DND-41 (cell line): Measurements from ENCODE around the gene RNF227.

Experiments used
- ATAC-seq: fragments of 200-7000 bp; cut with Tn5 transposase; 3 replicates; pipeline ENCODE4 v1.9.1; 2021; ENCODE audit warnings: low read depth; ENCODE audit not compliant: insufficient read depth
- DNase-seq: peaks from one replicate; pipeline ENCODE4 v3.0.0-alpha.2; 2020
- H2AFZ ChIP-seq: 2 replicates; pipeline ENCODE4 v1.6.0; 2012; ENCODE audit warnings: low read depth, low read length
- H3K27ac ChIP-seq: 2 replicates; pipeline ENCODE4 v1.5.1; 2012; ENCODE audit warnings: low read length, inconsistent platforms
- H3K27me3 ChIP-seq: fragments of 200-600 bp; sonication (generic); 2 replicates; pipeline ENCODE4 v1.6.0; 2012; ENCODE audit warnings: low read length, mild to moderate bottlenecking, inconsistent platforms; ENCODE audit not compliant: insufficient read depth, poor library complexity
- H3K36me3 ChIP-seq: 2 replicates; pipeline ENCODE4 v1.5.1; 2012; ENCODE audit warnings: low read length, inconsistent platforms; ENCODE audit not compliant: insufficient read depth
- H3K4me1 ChIP-seq: 2 replicates; pipeline ENCODE4 v1.5.1; 2012; ENCODE audit warnings: mild to moderate bottlenecking, low read length; ENCODE audit not compliant: insufficient read depth
- H3K4me2 ChIP-seq: 2 replicates; pipeline ENCODE4 v1.6.0; 2012; ENCODE audit warnings: mild to moderate bottlenecking, moderate library complexity, low read length, inconsistent platforms; ENCODE audit not compliant: insufficient read depth
- H3K4me3 ChIP-seq, 2 experiments: fragments of 200-600 bp in 1 of 2; shearing (Covaris generic) in 1 of 2; 2 replicates each; pipeline ENCODE4 v1.5.1; 2012 to 2016; ENCODE audit warnings: inconsistent platforms in 2 of 2, low read length in 2 of 2, mild to moderate bottlenecking in 2 of 2, low read depth in 1 of 2, moderate library complexity in 1 of 2
- H3K79me2 ChIP-seq: 2 replicates; pipeline ENCODE4 v1.6.0; 2012; ENCODE audit warnings: low read length, inconsistent platforms; ENCODE audit not compliant: insufficient read depth
- H3K9ac ChIP-seq: 2 replicates; pipeline ENCODE4 v1.6.0; 2012; ENCODE audit warnings: low read depth, mild to moderate bottlenecking, inconsistent platforms, low read length, moderate library complexity
- H3K9me3 ChIP-seq: 2 replicates; pipeline ENCODE4 v1.5.1; 2012; ENCODE audit warnings: low read length, moderate library complexity, mild to moderate bottlenecking, inconsistent platforms; ENCODE audit not compliant: insufficient read depth, severe bottlenecking
- H4K20me1 ChIP-seq: 2 replicates; pipeline ENCODE4 v1.6.0; 2012; ENCODE audit warnings: low read length; ENCODE audit not compliant: insufficient read depth
- CTCF ChIP-seq: IDR thresholded peaks from 2 replicates; pipeline ENCODE4 v1.5.1; 2012; ENCODE audit warnings: borderline replicate concordance, low read length, moderate library complexity, mild to moderate bottlenecking; ENCODE audit not compliant: poor library complexity, severe bottlenecking; ENCODE audit errors: extremely low read depth
- EZH2 ChIP-seq: IDR thresholded peaks from 3 replicates; pipeline ENCODE4 v1.6.1; 2012; ENCODE audit warnings: borderline replicate concordance, low read depth, mild to moderate bottlenecking, moderate library complexity, low read length, inconsistent platforms; ENCODE audit not compliant: severe bottlenecking

The RNF227 gene

GRCh38 chr17:7889166-7889955 lies 26.7 kb downstream of the RNF227 start:
- Histone ChIP-seq H3K36me3 (peaks cover 48% of the 10 kb centered on the region), H3K9me3 (no peaks in the 10 kb centered on the region), H3K4me2 (no peak overlapping the region), H3K27ac (no peak overlapping the region), H3K79me2 (peaks cover 40% of the 10 kb centered on the region), H2AFZ (no peak overlapping the region), H3K27me3 (peaks cover 2% of the 10 kb centered on the region), H4K20me1 (peaks cover 16% of the 10 kb centered on the region), H3K4me1 (peaks cover 34% of the 10 kb centered on the region), H3K4me3 (no peak overlapping the region), H3K9ac (no peak overlapping the region)
- TF ChIP-seq EZH2 (no peak), CTCF (no peak)
- ATAC-seq (no peak), DNase-seq (no peak)

- H3K4me1 ChIP-seq = peaks cover 40% of the 10 kb centered on the region
- peak within 1 kb of the TSS; percentile 58 for H3K9ac ChIP-seq
- no peaks in the 10 kb centered on the region for H3K9me3 ChIP-seq
- peak within 1 kb of the TSS; percentile 50; the same call in 1 of the 2 replicates for H2AFZ ChIP-seq
- H3K36me3 ChIP-seq = peaks cover 38% of the 10 kb centered on the region
- H3K79me2 ChIP-seq = peaks cover 40% of the 10 kb centered on the region
- peak within 1 kb of the TSS; percentile 98 for H3K4me2 ChIP-seq
- DNase-seq (no peak), ATAC-seq (no peak; the same call in 2 of the 3 replicates)
- peaks cover 2% of the 10 kb centered on the region for H3K27me3 ChIP-seq
- H3K4me3 ChIP-seq = peak within 1 kb of the TSS in 1 of 2 experiments; percentile 91; a peak in 3 of 4 replicates
- TF ChIP-seq CTCF = no peak
- no peak for TF ChIP-seq EZH2
- peaks cover 16% of the 10 kb centered on the region for H4K20me1 ChIP-seq
- peak within 1 kb of the TSS; percentile 78 for H3K27ac ChIP-seq
Measured at GRCh38 chr17:7888184-7888920, 27.7 kb downstream of the RNF227 start, which contains the start of gene CHD3. Gene CHD3 (plus strand): TSS chr17:7888789. CDS start chr17:7889001, 212 bp downstream.

GRCh38 chr17:7887482-7888183 lies 28.5 kb downstream of the RNF227 start:
- peak overlapping the region; percentile 98 for H3K4me2 ChIP-seq
- H3K79me2 ChIP-seq = peaks cover 40% of the 10 kb centered on the region
- peak overlapping the region; percentile 61 for H2AFZ ChIP-seq
- ATAC-seq (peak; percentile 82), DNase-seq (peak; percentile 86)
- H3K4me1 ChIP-seq = peaks cover 40% of the 10 kb centered on the region
- peak overlapping the region; percentile 88 for H3K9ac ChIP-seq
- peak overlapping the region; percentile 92 for H3K27ac ChIP-seq
- H3K9me3 ChIP-seq = no peaks in the 10 kb centered on the region
- H4K20me1 ChIP-seq = peaks cover 16% of the 10 kb centered on the region
- H3K36me3 ChIP-seq = peaks cover 33% of the 10 kb centered on the region
- peak overlapping the region in 1 of 2 experiments; percentile 91; a peak in 3 of 4 replicates for H3K4me3 ChIP-seq
- TF ChIP-seq CTCF = no peak
- TF ChIP-seq EZH2 = no peak
- H3K27me3 ChIP-seq = peaks cover 2% of the 10 kb centered on the region
